ENCODE results near the gene CCDC78.

The CCDC78 gene

GRCh38 chr16:764848-765487, 38.7 kb upstream of the CCDC78 start:
- Histone ChIP-seq H3K27me3 (ENCODE audit: insufficient read depth, low read depth) (peaks cover 73% of the 10 kb centered on the region), H3K4me2 (no peak overlapping the region), H2AFZ (ENCODE audit: low read depth) (no peak overlapping the region), H3K4me3 (IDR thresholded peaks at IDR 0.05; ENCODE audit: insufficient read depth, low read depth, low read length) (no peak overlapping the region), H3K4me1 (ENCODE audit: low read depth, poor library complexity, severe bottlenecking) (no peaks in the 10 kb centered on the region), H3K36me3 (ENCODE audit: insufficient read depth) (no peaks in the 10 kb centered on the region), H3K9ac (no peak overlapping the region), H3K27ac (no peak overlapping the region), H3K79me2 (ENCODE audit: insufficient read depth, low read depth) (no peaks in the 10 kb centered on the region), H4K20me1 (ENCODE audit: insufficient read depth) (no peaks in the 10 kb centered on the region)
- no peak for TF ChIP-seq CTCF (conservative IDR thresholded peaks at IDR 0.05; ENCODE audit: low read depth, low read length)

GRCh38 chr16:764184-764750, 38.0 kb upstream of the CCDC78 start:
- Histone ChIP-seq H3K79me2 (ENCODE audit: insufficient read depth, low read depth) (no peaks in the 10 kb centered on the region), H3K27ac (no peak overlapping the region), H3K4me1 (ENCODE audit: low read depth, poor library complexity, severe bottlenecking) (no peaks in the 10 kb centered on the region), H3K4me2 (no peak overlapping the region), H2AFZ (ENCODE audit: low read depth) (no peak overlapping the region), H4K20me1 (ENCODE audit: insufficient read depth) (no peaks in the 10 kb centered on the region), H3K4me3 (IDR thresholded peaks at IDR 0.05; ENCODE audit: insufficient read depth, low read depth, low read length) (no peak overlapping the region), H3K9ac (no peak overlapping the region), H3K27me3 (ENCODE audit: insufficient read depth, low read depth) (peaks cover 75% of the 10 kb centered on the region), H3K36me3 (ENCODE audit: insufficient read depth) (no peaks in the 10 kb centered on the region)
- no peak for TF ChIP-seq CTCF (conservative IDR thresholded peaks at IDR 0.05; ENCODE audit: low read depth, low read length)

- H3K36me3 ChIP-seq (ENCODE audit: insufficient read depth): no peaks in the 10 kb centered on the region
- H3K9ac ChIP-seq: no peak overlapping the region
- H3K4me1 ChIP-seq (ENCODE audit: low read depth, poor library complexity, severe bottlenecking): no peaks in the 10 kb centered on the region
- H4K20me1 ChIP-seq (ENCODE audit: insufficient read depth): no peaks in the 10 kb centered on the region
- H3K27ac ChIP-seq: no peak overlapping the region
- no peak overlapping the region for H3K4me2 ChIP-seq
- no peak overlapping the region for H2AFZ ChIP-seq (ENCODE audit: low read depth)
- H3K4me3 ChIP-seq (IDR thresholded peaks at IDR 0.05; ENCODE audit: insufficient read depth, low read depth, low read length): no peak overlapping the region
- H3K27me3 ChIP-seq (ENCODE audit: insufficient read depth, low read depth): peaks cover 77% of the 10 kb centered on the region
- H3K79me2 ChIP-seq (ENCODE audit: insufficient read depth, low read depth): no peaks in the 10 kb centered on the region
- TF ChIP-seq CTCF (conservative IDR thresholded peaks at IDR 0.05; ENCODE audit: low read depth, low read length): no peak
Observed at GRCh38 chr16:763369-764183, 37.3 kb upstream of the CCDC78 start.

- Histone ChIP-seq H2AFZ (ENCODE audit: low read depth) (no peak overlapping the region), H3K9ac (no peak overlapping the region), H3K79me2 (ENCODE audit: insufficient read depth, low read depth) (no peaks in the 10 kb centered on the region), H3K4me1 (ENCODE audit: low read depth, poor library complexity, severe bottlenecking) (no peaks in the 10 kb centered on the region), H3K36me3 (ENCODE audit: insufficient read depth) (no peaks in the 10 kb centered on the region), H3K27ac (no peak overlapping the region), H3K4me3 (IDR thresholded peaks at IDR 0.05; ENCODE audit: insufficient read depth, low read depth, low read length) (no peak overlapping the region), H4K20me1 (ENCODE audit: insufficient read depth) (no peaks in the 10 kb centered on the region), H3K4me2 (no peak overlapping the region), H3K27me3 (ENCODE audit: insufficient read depth, low read depth) (peaks cover 79% of the 10 kb centered on the region)
- TF ChIP-seq CTCF (conservative IDR thresholded peaks at IDR 0.05; ENCODE audit: low read depth, low read length): no peak
Observed at GRCh38 chr16:762595-763268, 36.5 kb upstream of the CCDC78 start.
